ENCODE data around the gene GAMT.

- TF ChIP-seq ZNF274 (IDR thresholded peaks at IDR 0.05; ENCODE audit: low read depth, low read length) (no peak), SUZ12 (IDR thresholded peaks at IDR 0.05; ENCODE audit: extremely low read depth, insufficient read depth, insufficient read length) (no peak), YY1 (IDR thresholded peaks at IDR 0.05; ENCODE audit: insufficient read depth, insufficient read length) (no peak)
Observed at GRCh38 chr19:1412995-1413800, 11.9 kb upstream of the GAMT start.

Data from NT2/D1 (cell line).